COLO668 (cell line): ENCODE measurements around the gene ADARB2.

Experiments used
- DNase-seq: peaks from one replicate; lab custom pipeline; 2025; ENCODE audit not compliant: unreplicated experiment; lab: John Stamatoyannopoulos, UW

Gene ADARB2

DNA sequence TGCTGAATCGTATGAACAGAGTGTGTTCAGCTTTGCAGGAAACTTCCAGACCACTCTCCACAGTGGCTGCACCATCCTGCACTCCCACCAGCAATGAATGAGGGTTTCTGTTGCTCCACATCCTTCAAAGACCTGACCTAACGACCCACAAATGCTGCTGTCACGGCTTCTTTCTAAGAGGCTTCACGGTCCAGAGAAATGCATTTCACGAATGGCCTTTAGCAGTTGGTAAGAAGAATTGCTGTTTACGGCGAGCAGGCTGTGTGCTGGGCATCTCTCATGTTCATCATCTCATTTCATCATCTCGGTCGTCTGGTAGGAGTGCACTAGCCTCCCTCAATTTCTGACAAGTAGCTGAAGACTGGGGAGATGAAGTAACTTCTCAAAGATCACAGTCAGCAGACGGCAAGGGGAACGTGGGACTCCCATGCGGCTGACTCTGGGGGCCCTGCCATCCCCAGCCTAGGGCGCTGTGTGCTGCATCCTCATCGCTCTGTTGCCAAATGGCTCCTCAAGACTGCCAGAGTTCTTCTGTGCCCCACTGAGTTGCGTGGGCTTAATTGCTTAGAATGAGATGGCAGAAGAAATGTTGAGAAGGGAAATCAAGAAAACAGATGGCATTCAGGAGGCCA, 72.9 kb downstream of the ADARB2 start:
- DNase-seq, result no peak

DNA sequence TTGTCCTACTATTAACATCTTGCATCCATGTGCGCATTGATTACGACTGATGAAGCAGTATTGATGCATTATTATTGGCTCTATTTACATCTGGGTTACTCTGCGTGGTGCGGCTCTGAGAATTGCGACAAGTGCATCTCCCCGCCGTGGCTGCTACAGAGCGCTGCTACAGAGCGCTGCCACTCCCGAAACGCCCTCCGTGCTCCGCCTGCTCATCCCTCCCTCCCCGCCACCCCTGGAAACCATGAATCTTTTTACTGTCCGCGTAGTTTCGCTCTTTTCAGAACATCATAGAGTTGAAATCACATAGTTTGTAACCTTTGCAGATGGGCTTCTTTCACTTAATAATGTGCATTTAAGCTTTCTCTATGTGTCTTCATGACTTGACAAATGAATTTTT, 74.1 kb downstream of the ADARB2 start:
- DNase-seq, result no peak

DNA sequence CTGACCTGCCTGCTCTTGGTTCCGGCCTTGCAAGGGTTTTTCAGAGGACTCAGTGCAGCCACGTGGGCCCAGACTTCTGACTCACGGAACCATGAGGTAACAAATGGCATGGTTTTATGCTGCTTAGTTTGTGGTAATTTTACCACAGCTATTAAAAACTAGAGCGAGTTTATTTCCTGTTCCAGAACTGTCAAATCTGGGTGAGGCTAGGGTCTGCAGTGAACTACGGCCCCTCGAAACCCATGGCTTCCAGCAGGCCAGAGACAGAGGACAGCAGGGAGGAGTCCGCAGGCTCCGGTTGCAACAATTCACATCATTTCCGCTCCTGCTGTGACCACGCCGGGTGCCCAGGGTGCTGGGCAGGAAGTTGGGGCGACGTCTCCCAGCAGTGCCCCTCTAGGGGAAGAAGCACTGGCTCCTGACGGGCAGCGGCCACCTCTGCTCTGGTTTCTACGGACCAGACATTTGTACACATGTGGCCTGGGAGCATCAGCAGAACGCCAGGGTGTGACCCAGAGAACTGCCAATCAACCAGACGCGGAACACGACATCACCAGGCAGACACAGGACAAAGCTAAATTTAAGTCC, 74.8 kb downstream of the ADARB2 start:
- no peak for DNase-seq

DNA sequence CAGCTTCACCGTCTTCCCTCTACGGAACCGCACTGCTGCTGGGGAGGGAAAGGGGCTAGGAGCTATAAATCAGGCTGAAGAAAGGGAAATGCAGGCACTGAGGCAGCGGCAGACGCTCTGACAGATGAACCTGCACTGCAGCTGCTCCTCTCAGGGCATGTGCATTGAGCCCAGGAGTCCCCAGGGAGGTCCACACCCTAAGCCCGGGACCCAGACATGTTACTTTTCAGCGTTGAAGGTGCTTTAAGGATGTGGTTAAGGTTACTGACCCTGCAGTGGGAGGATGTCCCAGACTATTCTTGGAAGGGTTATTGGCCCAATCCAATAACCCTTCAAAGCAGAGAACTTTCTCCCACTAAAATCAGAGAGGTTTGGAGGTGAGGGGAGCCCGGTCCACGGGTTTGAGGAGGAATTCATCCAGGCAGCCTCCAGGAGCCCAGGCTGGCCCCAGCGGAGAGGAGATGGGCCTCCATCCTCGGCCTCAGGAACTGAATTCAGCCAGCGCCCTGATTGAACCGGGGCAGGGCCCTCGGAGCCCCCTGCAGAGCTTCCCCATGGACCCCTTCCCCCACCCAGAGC, 75.4 kb downstream of the ADARB2 start:
- DNase-seq, result no peak

DNA sequence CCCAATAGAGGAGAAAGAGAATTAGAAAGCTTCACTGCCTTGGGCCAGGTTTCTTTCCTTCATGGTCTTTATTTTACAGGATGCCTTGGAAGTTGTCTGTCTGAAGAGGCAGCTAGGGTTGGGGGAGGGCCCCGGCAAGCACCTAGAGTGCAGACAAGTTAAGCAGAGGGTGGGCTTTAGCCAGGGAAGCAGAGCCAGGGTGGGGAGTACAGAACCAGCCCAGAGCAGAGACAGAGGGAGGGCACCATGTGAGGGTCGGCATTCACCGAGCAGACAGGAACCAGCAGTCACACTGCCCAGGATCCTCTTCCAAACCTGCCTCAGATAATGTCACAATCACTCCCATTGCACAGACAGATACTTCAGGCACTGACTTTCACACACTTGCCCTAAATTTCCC, 75.9 kb downstream of the ADARB2 start:
- no peak for DNase-seq

DNA sequence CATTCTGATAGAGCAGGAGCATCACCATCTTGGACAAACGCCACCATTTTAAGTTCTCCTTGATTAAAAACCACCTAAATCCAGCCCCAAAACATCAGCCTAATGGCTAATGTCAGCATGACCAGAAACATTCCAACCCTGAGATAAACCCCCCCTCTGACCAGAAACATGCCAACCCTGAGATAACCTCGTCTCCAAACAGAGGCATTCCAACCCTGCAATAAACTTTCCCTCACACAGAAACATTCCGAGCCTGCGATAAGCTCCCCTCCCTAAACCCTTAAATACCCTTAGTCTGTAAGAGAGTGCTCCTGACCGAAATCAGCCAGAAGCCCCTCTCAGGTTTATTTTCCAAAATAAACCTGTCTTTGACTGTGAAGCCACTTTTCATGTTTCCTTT, 76.5 kb downstream of the ADARB2 start:
- no peak for DNase-seq

DNA sequence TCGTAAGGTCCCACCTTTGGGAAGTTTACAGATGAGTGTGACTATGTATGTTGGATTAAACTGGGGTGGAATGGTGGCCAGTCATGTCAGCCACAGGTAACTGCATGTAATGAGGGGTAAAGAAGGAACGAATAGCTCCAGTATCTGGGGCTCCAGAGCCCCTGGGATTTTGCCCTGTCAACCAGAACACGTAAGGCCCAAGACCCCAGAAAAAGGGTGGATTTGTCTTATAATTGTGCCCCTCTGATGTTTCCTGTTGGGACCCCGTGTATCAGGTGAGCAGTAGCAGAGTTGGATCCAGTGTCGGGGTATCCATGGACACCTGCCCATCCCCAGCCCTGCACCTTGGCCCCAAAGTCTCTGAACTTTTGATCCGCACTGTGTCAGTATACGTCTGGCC, 76.9 kb downstream of the ADARB2 start:
- DNase-seq, result no peak

DNA sequence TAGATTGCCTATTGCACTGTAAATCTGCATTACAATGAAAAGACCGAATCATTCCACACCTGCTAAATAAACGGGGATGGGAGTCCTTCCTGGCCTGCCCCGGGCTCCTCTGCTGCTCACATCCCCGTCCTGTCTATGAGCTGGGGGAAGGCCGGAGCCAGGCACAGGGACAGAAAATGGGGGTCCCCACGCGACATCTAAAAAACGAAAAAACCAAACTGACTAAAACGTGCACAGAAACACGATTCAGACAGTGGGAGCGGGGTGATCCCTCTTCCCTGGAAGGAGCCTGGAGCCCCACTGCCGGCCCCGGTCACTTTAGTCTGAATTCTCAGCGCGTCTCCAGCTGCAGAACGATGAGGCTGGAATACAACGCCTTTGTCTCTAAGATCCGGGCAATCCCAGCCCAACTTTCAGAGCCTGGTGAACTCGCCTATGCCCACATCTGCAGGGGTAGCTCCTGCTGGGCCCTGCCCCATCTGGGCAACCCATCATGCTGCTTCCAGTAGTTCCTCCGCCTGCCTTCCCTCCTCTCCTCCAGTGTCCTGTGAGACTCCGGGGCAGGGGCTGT, 78.0 kb downstream of the ADARB2 start:
- DNase-seq, result no peak

DNA sequence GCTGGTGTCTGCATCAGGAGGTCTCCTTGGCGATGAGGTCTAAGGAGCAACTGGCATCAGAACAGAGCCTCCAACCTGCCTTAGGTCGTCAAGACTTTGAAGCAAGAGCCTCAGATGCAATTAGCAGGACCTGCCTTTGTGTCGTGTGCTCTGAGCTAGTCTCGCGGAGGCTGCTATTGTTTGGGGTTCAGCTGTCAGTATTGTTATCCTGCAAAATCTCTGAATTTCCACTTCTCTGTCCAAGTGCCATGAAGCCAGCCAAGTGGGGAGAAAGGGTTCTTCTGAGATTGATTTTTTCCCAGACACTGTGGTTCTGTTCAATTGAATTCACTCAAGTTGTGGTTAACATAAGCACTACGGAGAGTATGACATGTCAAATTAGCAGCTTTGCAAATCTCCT, 78.7 kb downstream of the ADARB2 start:
- DNase-seq, result no peak

DNA sequence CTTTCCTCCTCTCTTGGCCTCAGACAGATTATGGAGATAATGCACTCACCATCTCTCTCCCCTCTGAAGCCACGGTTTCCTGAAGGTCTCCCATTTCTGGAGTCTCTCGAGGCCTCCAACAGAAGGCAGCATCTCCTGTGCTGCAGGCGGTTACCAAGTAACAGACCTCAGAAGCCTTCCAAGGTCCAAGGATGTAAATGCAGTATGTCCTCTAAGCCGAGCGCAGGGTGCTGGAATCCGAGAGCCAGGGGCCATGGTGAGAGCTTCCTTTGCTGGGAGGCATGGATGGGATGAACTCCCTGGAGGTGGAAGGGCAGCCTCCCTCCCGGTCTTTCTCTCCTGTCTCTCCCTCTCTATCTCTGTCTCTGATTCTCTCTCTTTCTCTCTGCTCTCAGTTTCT, 79.8 kb downstream of the ADARB2 start:
- no peak for DNase-seq

DNA sequence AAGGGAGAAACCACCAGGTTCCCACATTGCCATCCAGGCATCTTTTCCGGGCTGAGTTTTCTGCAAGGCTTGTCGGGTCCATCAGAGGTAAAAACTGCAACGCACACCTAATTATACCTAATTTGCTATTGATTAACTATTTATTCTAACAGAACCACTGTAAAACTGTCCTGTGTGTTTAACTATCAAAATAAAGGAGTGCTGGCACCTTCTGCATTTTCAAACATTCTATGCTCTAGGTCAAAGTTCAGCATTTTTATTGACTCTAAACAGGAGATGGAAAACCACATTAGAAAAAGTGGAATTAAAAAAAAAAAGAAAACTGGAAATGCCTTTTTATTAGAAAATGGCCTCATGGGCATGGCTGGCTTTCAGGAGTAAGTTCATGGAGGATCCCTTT, 82.0 kb downstream of the ADARB2 start:
- no peak for DNase-seq

DNA sequence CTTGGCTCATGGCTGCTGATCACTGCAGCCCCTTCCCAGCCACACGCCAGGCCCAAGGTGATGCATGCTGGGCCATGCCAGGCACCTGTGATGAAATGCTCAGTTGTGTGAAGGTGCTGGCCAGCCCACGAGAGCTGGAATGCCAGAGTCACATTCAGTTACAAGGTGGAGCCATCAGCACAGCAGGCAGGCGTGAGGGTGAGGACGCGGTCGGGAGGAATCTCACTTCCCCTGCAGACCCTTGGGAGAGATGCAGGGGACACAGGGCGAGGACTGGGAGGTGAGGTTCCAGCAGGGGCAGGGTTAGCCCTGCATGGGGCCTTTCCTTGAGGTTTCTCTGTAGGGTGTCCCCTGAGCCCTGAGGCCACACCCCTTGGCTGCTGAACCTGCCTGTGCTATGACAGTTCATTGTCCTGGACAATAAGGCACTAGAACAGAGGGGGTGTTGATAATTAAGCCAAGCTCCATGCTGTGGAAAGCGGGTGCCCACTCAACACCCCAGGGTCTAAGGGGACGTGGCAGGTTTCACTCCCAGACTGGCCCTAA, 82.4 kb downstream of the ADARB2 start:
- DNase-seq, result no peak

DNA sequence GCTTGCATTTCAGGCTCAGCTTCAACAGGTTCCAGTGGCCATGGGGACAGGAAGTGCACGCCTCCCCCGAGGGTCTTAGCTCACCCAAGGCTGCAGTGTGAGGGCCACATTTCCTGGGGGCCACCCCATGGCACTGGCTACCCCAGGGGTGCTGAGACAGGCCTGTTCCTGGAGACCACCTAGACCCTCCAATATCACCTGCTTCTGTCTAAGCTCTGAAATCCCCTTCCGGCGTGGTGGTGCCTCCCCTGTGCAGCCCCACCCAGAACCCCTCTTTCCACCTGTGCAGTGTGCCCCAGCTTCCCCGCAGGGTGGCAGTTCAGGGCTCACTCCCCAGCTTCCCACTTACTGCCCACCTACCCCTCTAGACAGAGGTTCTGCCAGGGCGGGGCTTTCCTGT, 83.1 kb downstream of the ADARB2 start:
- no peak for DNase-seq

DNA sequence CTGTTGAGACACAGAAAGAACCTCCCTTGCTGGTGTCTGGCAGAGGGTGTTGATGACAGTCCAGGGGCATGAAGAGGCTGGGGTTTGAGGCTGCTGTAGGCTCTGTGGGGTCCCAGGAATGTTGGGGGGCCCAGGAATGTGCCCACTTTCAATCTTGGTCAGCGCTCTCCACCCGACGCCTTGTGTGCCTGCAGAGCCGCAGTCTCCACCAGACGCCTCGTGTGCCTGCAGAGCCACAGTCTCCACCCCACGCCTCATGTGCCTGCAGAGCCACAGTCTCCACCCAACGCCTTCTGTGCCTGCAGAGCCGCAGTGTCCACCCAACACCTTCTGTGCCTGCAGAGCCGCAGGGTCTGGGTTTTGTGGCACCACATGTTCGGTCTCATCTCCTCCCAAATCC, 84.0 kb downstream of the ADARB2 start:
- DNase-seq, result no peak

DNA sequence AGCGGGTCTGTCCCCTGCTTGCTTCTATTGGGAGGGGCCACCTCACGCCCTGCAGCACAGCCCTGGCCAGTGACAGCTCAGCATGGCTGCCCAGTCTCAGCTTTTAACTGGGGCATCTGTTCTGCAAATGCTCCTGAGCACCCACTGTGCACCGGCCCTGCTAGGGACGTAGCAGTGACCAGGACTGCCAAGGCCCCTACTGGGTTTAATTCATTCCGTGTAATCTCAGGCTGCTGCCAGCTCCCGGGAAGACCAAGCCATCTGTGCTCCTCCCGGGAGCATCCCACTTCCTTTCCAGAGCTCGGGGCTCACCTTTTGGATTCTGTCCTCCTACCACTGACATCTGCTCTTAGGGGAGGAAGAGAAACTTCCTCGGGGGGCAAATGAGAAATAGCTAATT, 85.2 kb downstream of the ADARB2 start:
- DNase-seq, result no peak

DNA sequence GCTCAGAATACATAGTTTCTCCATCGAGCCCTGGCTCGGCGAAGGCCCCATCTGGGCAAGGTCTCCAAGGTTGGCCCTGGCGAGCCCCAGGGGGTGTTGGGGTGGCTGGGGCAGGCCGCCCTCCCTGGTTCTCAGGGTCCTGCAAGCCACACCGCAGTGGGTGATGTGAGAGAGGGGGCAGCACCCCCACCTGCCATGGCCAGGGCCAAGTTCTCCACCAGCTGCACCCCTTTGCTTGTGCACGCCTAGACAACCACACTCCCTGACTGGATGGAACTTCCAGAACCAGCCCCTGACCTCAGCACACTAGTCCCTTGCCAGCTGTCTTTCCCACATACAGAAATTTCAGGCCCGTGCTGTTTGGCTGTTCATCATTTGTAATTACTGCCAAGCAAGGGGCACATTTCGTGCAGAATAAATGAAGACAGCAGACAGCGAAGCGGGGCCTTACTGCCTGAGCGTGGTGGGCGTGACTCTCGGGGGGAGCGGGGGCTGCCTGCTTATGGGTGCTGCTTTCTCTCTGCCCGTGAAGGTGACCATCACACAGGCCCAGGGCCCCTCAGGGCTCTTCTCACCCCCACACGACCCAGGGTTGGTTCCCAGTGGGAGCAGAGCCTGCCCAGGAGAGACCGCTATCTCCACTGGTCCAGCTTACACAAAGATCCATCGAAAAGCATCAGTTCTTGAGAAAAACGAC, 85.9 kb downstream of the ADARB2 start:
- no peak for DNase-seq

DNA sequence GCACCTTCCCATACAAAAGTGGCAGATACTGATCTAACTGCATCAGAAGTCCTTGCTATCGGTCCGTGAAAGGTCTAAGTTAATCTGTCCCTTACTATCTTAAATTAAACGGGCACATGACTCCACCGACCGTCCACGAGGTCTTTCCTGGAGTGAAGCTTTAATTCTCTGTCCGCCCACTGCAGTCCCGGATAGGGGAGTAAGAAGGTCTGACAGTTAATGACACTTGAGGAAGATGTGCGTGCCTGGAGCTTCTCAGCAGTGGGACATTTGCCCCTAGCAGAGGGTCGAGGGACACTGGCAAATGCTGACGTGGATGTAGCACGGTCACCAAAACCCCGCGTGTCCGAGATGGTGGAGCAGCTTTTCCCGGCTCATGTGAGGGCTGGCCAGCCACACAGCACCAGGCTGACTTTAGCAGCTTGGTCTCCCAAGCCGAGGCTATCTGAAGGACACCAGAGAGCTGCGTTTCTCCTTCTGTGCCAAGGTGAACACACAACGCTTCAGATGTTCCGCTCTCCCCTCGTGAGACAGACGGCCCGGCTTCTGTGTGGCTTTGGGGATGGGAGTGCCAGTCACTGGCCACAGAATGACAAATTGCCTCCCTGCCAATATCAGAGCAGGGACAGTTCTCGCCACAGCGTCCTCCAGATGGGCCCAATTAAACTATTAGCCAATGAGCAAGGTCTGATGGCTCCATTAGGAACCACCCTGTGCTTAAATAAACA, 86.6 kb downstream of the ADARB2 start:
- no peak for DNase-seq

DNA sequence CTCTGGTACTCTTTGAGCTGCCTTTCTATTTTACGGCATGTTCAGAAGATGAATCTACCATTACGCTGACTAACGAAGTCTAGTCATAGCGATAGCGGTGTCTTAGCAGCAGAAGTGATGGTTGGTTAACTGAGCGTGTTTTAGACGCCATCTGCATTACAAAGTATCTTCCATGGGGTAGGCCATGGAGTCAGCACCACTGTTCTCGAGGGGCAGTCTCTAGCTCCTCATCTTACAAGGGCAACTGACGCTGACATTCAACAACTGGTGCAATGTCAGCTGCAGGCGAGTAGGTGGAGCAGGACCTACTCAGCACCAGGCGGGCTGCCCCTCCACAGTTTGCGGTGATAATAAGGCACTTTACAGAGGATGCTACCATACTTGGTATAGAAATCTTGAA, 88.7 kb downstream of the ADARB2 start:
- no peak for DNase-seq

DNA sequence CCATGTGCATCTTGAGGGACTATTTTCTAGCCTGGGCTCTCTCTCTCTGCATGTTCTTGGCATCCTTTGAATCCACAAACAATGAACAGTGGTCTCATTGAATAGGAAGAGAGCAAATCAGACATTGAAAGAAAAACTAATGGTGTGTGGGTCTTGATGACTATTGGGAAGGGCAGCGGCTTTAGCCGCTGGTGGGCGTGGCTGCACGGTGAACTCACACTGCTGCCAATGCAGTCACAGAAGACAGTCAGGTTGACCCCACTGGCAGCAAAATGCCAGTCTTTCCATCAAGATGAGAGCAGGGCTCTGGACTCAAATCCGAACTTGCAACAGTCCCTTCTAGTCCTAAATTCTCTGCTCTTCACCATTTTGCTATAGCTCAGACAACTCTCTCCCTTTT, 91.0 kb downstream of the ADARB2 start:
- DNase-seq, result no peak

DNA sequence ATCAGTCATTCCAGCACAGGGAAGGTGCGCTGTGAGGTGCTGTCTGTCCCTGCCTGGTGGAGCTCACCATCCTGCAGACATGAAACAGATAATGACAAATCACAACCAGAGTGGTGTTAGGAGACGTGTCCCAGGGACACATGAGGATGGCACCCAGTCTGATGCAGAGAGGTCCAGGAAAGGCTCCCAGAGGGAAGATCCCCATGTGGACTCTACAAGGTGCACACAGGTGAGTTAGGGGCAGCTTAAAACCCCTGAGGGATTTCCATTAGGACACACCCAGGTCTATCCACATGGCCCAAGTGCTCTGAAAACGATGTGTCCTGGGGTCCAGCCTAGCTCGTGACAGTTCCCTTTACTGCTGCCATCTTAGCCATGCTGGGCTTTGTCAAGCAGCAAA, 91.4 kb downstream of the ADARB2 start:
- DNase-seq, result no peak

DNA sequence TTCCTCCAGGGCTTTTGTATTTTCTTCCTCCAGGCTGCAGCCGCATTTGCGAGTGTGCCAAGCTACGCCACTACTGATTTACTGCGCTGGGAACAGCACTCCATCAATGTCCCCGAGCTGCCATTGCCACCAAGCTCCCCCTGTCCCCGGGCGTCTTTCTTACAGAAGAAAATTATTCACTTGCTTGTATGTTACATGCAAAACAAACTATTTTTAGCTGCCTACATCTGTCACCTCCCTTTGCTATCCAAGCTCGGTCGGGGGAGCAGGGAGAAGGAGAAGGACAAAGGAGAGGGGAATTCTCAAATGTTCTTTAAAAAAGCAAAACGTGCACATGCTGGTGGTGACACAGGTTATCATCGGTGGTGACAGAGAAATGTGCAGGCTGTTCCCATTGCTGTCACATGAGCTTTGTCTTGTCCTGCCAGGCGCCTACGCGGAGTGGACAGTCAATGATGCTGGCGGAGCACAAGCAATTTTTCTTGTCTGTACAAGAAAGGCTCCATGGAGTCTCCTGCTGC, 93.1 kb downstream of the ADARB2 start:
- peak; percentile 35 for DNase-seq
